ENCODE results near the gene MALRD1. TPM values are rescaled to one million over a fixed set of nuclear protein-coding genes. Genes with fewer than 3 reads are reported as not detected.

Gene MALRD1
- total and polyA plus RNA-seq, 2 experiments from 2014 or later, result 0.49 to 0.57 TPM

DNA sequence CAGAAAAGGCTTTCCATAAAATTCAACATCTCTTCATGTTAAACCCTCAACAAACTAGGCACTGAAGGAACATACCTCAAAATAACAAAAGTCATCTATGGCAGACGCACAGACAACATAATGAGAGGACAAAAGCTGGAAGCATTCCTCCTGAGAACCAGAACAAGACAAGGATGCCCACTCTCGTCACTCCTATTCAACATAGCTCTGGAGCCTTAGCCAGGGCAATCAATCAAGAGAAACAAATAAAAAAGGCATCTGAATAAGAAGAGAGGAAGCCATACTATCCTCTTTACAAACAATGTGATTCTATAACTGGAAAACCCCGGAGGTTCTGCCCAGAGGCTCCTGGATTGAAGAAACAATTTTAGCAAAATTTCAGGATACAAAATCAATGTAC is 251.0 kb downstream of the MALRD1 start:
- H3K9me3 ChIP-seq (ENCODE audit: low read depth), result no peaks in the 10 kb centered on the region
- no peak for DNase-seq (ENCODE audit: low read depth in 1 of 2, low spot score in 1 of 2)
- no peaks in the 10 kb centered on the region for H3K27me3 ChIP-seq
- H3K4me3 ChIP-seq, result no peak overlapping the region
- H3K27ac ChIP-seq, result no peak overlapping the region
- H3K4me1 ChIP-seq (ENCODE audit: low read depth), result no peaks in the 10 kb centered on the region
- no peaks in the 10 kb centered on the region for H3K36me3 ChIP-seq
- TF ChIP-seq, protein P1, sequence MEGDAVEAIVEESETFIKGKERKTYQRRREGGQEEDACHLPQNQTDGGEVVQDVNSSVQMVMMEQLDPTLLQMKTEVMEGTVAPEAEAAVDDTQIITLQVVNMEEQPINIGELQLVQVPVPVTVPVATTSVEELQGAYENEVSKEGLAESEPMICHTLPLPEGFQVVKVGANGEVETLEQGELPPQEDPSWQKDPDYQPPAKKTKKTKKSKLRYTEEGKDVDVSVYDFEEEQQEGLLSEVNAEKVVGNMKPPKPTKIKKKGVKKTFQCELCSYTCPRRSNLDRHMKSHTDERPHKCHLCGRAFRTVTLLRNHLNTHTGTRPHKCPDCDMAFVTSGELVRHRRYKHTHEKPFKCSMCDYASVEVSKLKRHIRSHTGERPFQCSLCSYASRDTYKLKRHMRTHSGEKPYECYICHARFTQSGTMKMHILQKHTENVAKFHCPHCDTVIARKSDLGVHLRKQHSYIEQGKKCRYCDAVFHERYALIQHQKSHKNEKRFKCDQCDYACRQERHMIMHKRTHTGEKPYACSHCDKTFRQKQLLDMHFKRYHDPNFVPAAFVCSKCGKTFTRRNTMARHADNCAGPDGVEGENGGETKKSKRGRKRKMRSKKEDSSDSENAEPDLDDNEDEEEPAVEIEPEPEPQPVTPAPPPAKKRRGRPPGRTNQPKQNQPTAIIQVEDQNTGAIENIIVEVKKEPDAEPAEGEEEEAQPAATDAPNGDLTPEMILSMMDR (IDR thresholded peaks at IDR 0.05; ENCODE audit: low read depth, low read length), result no peak

DNA sequence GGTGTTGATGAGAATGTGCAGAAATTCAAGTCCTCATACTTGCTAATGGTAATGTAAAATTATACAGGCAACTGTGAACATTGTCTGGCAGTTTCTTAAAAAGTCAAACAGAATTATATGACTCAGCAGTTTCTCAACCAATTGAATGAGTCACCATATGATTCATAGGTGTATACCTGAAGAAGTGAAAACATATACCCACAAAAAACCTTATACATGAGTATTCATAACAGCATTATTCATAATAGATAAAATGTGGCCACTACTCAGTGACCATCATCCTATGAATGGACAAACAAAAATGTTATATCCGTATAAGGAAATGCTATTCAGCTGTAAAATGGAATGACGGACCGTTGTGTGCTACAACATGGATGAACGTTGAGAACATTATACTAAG is 253.5 kb downstream of the MALRD1 start:
- peak in 1 of 2 donors; percentile 35 for DNase-seq (ENCODE audit: low read depth in 1 of 2, low spot score in 1 of 2)
- no peaks in the 10 kb centered on the region for H3K9me3 ChIP-seq (ENCODE audit: low read depth)
- H3K27me3 ChIP-seq, result no peaks in the 10 kb centered on the region
- TF ChIP-seq, protein P1 (IDR thresholded peaks at IDR 0.05; ENCODE audit: low read depth, low read length), result no peak
- no peak overlapping the region for H3K27ac ChIP-seq
- no peak overlapping the region for H3K4me3 ChIP-seq
- H3K4me1 ChIP-seq (ENCODE audit: low read depth), result no peaks in the 10 kb centered on the region
- no peaks in the 10 kb centered on the region for H3K36me3 ChIP-seq

DNA sequence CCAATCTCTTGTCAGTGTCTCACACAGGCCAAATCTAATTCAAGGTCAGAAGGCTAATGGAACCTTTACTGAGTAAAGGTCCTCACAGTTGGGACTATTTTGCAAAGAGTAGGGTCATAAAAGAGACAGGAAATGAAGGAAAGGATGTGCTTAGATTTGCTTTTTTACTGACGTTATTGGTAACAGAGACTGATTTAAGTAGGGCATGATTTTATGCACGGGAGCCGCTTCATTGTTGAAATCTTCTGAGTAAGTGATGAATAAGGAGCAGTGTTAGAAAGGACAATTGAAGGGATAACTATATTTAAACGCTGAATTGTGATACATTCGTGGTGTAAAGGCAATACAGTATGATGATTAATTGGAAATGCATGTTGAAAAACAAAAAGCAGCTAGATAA is 261.5 kb downstream of the MALRD1 start:
- no peaks in the 10 kb centered on the region for H3K4me1 ChIP-seq (ENCODE audit: low read depth)
- TF ChIP-seq, protein P1 (IDR thresholded peaks at IDR 0.05; ENCODE audit: low read depth, low read length), result no peak
- no peaks in the 10 kb centered on the region for H3K36me3 ChIP-seq
- H3K9me3 ChIP-seq (ENCODE audit: low read depth), result no peaks in the 10 kb centered on the region
- no peaks in the 10 kb centered on the region for H3K27me3 ChIP-seq
- H3K4me3 ChIP-seq, result no peak overlapping the region
- DNase-seq (ENCODE audit: low read depth in 1 of 2, low spot score in 1 of 2), result peak in 1 of 2 donors; percentile 10
- H3K27ac ChIP-seq, result no peak overlapping the region

DNA sequence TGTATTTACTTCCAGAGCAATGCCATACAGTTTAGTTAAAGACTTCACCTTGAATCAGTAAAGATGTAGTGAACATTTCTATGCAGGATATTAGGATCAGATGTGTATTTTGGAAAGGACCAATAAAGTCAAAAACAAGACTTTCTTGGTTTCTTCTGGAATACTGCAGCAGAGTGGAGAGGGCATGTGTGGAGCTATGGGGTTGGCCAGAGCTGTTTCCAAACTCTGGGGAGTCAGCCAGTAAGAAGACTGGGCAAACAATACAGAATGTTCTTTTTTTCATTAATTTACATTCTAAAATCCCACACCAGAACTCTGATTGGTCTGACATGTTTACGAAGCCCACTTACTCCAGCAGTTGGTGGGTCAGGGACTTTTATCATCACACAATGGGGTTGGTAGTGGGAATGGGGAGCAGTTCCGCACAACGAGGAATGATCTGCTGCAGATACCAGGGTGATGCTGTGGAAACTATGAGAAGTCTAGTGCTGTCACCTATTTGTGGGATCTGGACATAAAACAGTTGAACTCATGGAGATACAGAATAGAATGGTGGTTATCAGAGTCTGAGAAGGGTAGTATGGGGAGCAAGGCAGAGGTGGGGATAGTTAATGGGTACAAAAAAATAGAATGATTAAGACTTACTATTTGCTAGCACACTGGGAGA is 267.7 kb downstream of the MALRD1 start:
- no peaks in the 10 kb centered on the region for H3K9me3 ChIP-seq (ENCODE audit: low read depth)
- no peak overlapping the region for H3K27ac ChIP-seq
- H3K4me3 ChIP-seq, result no peak overlapping the region
- TF ChIP-seq, protein P1 (IDR thresholded peaks at IDR 0.05; ENCODE audit: low read depth, low read length), result no peak
- DNase-seq (ENCODE audit: low read depth in 1 of 2, low spot score in 1 of 2), result no peak
- no peaks in the 10 kb centered on the region for H3K4me1 ChIP-seq (ENCODE audit: low read depth)
- no peaks in the 10 kb centered on the region for H3K27me3 ChIP-seq
- no peaks in the 10 kb centered on the region for H3K36me3 ChIP-seq

DNA sequence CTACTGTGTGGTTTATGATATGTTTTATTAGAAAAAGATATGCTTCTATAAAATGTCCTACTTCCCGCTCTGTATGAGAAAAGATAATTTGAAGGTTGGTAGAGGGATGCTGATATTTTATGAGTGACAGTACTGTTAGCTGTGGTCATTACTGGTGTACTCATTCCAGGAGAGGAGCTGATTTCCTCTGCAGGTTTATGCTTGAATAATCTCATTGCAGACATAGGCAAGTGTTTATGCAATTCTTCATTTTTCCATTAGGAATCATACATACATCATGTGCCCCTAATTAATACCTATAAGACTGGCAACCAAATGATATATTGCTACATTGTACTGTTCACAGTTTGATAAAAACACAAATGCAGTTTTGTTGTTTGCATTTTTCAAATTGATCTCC is 269.4 kb downstream of the MALRD1 start:
- Histone ChIP-seq H3K9me3 (ENCODE audit: low read depth) (no peaks in the 10 kb centered on the region), H3K36me3 (no peaks in the 10 kb centered on the region), H3K4me3 (no peak overlapping the region), H3K4me1 (ENCODE audit: low read depth) (no peaks in the 10 kb centered on the region), H3K27me3 (no peaks in the 10 kb centered on the region), H3K27ac (no peak overlapping the region)
- no peak for DNase-seq (ENCODE audit: low read depth in 1 of 2, low spot score in 1 of 2)
- TF ChIP-seq, protein P1 (IDR thresholded peaks at IDR 0.05; ENCODE audit: low read depth, low read length), result no peak
